B cell (primary cell): Measurements from ENCODE around the gene MRPL19. TPM values are rescaled to one million over a fixed set of nuclear protein-coding genes. Genes with fewer than 3 reads are reported as not detected.

Experiments used
- ATAC-seq: fragments of 200-7000 bp; cut with Tn5 transposase; one replicate; pipeline ENCODE4 v1.10.0; 2021; ENCODE audit warnings: low read depth, mild to moderate bottlenecking, moderate number of reproducible peaks, moderate library complexity
- CTCF ChIA-PET: fragments of 350-600 bp; sonication (Branson Sonifier 250); formaldehyde crosslinking; loops from one replicate; lab custom pipeline; 2021; ENCODE audit warnings: antibody characterized with exemption, inconsistent platforms; lab: Charles Lee
- POLR2A ChIA-PET: fragments of 350-600 bp; sonication (Branson Sonifier 250); formaldehyde crosslinking; loops from one replicate; lab custom pipeline; 2021; ENCODE audit warnings: antibody characterized with exemption; lab: Charles Lee
- DNase-seq: peaks from one replicate; pipeline ENCODE4 v3.0.0; 2013
- H2AFZ ChIP-seq: 2 replicates; pipeline ENCODE4 v1.6.1; 2012; ENCODE audit warnings: mild to moderate bottlenecking, low read depth, low read length; ENCODE audit not compliant: insufficient read depth, poor library complexity, severe bottlenecking
- H3K27ac ChIP-seq, 2 donors: 1 replicate in 1 of 2; 2 replicates in 1 of 2; pipeline ENCODE4 v1.5.1; 2012 to 2013; ENCODE audit warnings: low read length in 2 of 2, mild to moderate bottlenecking in 2 of 2, moderate library complexity in 1 of 2
- H3K27me3 ChIP-seq, 4 experiments: fragments of 200-600 bp in 1 of 4; sonication (generic) in 1 of 4; replicated peaks in 1 of 4; 1 replicate in 2 of 4; 2 replicates in 2 of 4; pipeline versions ENCODE4 v1.6.1 to v1.7.0; 2013 to 2016; ENCODE audit warnings: low read length in 3 of 4, mild to moderate bottlenecking in 2 of 4, mixed read lengths in 1 of 4, moderate library complexity in 1 of 4; ENCODE audit not compliant: insufficient read depth in 4 of 4, control insufficient read depth in 3 of 4; ENCODE audit errors: control extremely low read depth in 1 of 4
- H3K36me3 ChIP-seq, 2 experiments: replicated peaks in 1 of 2; 1 replicate in 1 of 2; 2 replicates in 1 of 2; pipeline versions ENCODE4 v1.6.1 to v1.7.1; 2013; ENCODE audit warnings: low read length in 1 of 2; ENCODE audit not compliant: insufficient read depth in 2 of 2, control insufficient read depth in 1 of 2; ENCODE audit errors: control extremely low read depth in 1 of 2, extremely low read depth in 1 of 2
- H3K4me1 ChIP-seq, 2 donors: fragments of 200-600 bp in 1 of 2; sonication (generic) in 1 of 2; 1 replicate in 1 of 2; 2 replicates in 1 of 2; pipeline versions ENCODE4 v1.5.1 to v1.6.1; 2013 to 2017; ENCODE audit warnings: low read length in 2 of 2; ENCODE audit not compliant: control insufficient read depth in 2 of 2, insufficient read depth in 2 of 2
- H3K4me2 ChIP-seq: replicated peaks from 2 replicates; pipeline ENCODE3; 2012; ENCODE audit warnings: mild to moderate bottlenecking, low read depth, low read length; ENCODE audit not compliant: poor library complexity, severe bottlenecking
- H3K4me3 ChIP-seq, 5 experiments: fragments of 200-600 bp in 1 of 5; sonication (generic) in 1 of 5; 1 replicate in 3 of 5; 2 replicates in 2 of 5; pipeline versions ENCODE4 v1.5.1 to v1.7.0; 2011 to 2016; ENCODE audit warnings: low read length in 4 of 5, mild to moderate bottlenecking in 4 of 5, low read depth in 2 of 5, control low read depth in 1 of 5, moderate library complexity in 1 of 5; ENCODE audit not compliant: insufficient read depth in 1 of 5; ENCODE audit errors: control extremely low read depth in 1 of 5, extremely low read depth in 1 of 5
- H3K79me2 ChIP-seq: fragments of 200-600 bp; sonication (generic); one replicate; pipeline ENCODE4 v1.6.0; 2016; ENCODE audit warnings: low read length; ENCODE audit not compliant: control insufficient read depth, insufficient read depth
- H3K9ac ChIP-seq: fragments of 200-600 bp; sonication (generic); 2 replicates; pipeline ENCODE4 v1.6.1; 2017; ENCODE audit warnings: mild to moderate bottlenecking, low read length, moderate library complexity
- H3K9me3 ChIP-seq, 3 donors: one replicate each; pipeline versions ENCODE4 v1.6.1 to v1.7.1; 2013; ENCODE audit warnings: low read length in 2 of 3; ENCODE audit not compliant: control insufficient read depth in 2 of 3, insufficient read depth in 1 of 3; ENCODE audit errors: control extremely low read depth in 1 of 3
- H4K20me1 ChIP-seq: 2 replicates; pipeline ENCODE4 v1.6.0; 2012; ENCODE audit warnings: mild to moderate bottlenecking, low read length; ENCODE audit not compliant: insufficient read depth, control insufficient read depth, poor library complexity, severe bottlenecking
- H3K27ac Mint-ChIP-seq: one replicate; pipeline ENCODE4 v1.8.0; 2021; ENCODE audit warnings: mixed read lengths
- H3K27me3 Mint-ChIP-seq: one replicate; pipeline ENCODE4 v1.8.0; 2021; ENCODE audit warnings: mixed read lengths
- H3K4me1 Mint-ChIP-seq: one replicate; pipeline ENCODE4 v1.8.0; 2021; ENCODE audit warnings: mixed read lengths
- H3K4me3 Mint-ChIP-seq: one replicate; pipeline ENCODE4 v1.8.0; 2021; ENCODE audit warnings: mixed read lengths
- H3K9me3 Mint-ChIP-seq: one replicate; pipeline ENCODE4 v1.8.0; 2022; ENCODE audit warnings: mixed read lengths; ENCODE audit not compliant: insufficient read depth
- CTCF ChIP-seq: fragments of 200-600 bp; IDR thresholded peaks from one replicate; pipeline ENCODE4 v1.8.0; 2022; ENCODE audit warnings: antibody characterized with exemption, mild to moderate bottlenecking
- EZH2 ChIP-seq: IDR thresholded peaks from 2 replicates; pipeline ENCODE4 v1.6.1; 2012; ENCODE audit warnings: borderline replicate concordance, low read depth, mild to moderate bottlenecking, moderate library complexity, low read length; ENCODE audit not compliant: insufficient read depth, poor library complexity, severe bottlenecking
- WGBS: methylation state at CpG from one replicate; pipeline ENCODE4 v1.1.5; 2013; ENCODE audit warnings: missing lambda C conversion rate; ENCODE audit not compliant: insufficient coverage; 5-methylcytosine and 5-hydroxymethylcytosine counted together
- intact Hi-C: fragments of 100-400 bp; cut with micrococcal nuclease; formaldehyde crosslinking; loops from one replicate; pipeline ENCODE4 v1.10.0; 2022
- polyA plus RNA-seq: library from polyadenylated mRNA; depleted of rRNA; stranded (reverse); fragments of >200 nt; gene quantifications from 2 replicates; pipeline ENCODE4 v1.2.3, GENCODE V29; 2012
- total RNA-seq, 2 donors: library from RNA; stranded (reverse); fragments of 120-200 nt in 1 of 2; gene quantifications; 1 replicate in 1 of 2; 2 replicates in 1 of 2; pipeline versions ENCODE4 v1.2.3 to v1.2.4, GENCODE V29; 2013 to 2022

MRPL19 gene
- total and polyA plus RNA-seq, 2 donors (not counting 1 experiment from before 2014, with no cell fraction given), result 3.4 to 28.4 TPM

- ChIA-PET POLR2A (no interaction called here), CTCF (no interaction called here)
- Histone ChIP-seq H3K9ac (no peak overlapping the region), H3K36me3 (no peaks in the 10 kb centered on the region), H3K79me2 (no peaks in the 10 kb centered on the region), H3K4me3 (no peak overlapping the region), H3K4me1 (no peaks in the 10 kb centered on the region), H3K27me3 (peaks cover 0 to 3% (median 2%) of the 10 kb centered on the region in 4 experiments), H3K27ac (no peak overlapping the region), H3K9me3 (peaks cover 0 to 3% (median 0%) of the 10 kb centered on the region in 3 donors), H3K4me2 (no peak overlapping the region), H2AFZ (no peak overlapping the region), H4K20me1 (no peaks in the 10 kb centered on the region)
- TF ChIP-seq EZH2 (no peak), CTCF (no peak)
- no CpG with 5 or more reads among the region's 1 CpG for WGBS
- no peak for DNase-seq
- intact Hi-C loops, result no loop called here
- no peak overlapping the region for H3K4me3 Mint-ChIP-seq
- H3K27me3 Mint-ChIP-seq, result peaks cover 29% of the 10 kb centered on the region
- no peaks in the 10 kb centered on the region for H3K9me3 Mint-ChIP-seq
- no peak overlapping the region for H3K27ac Mint-ChIP-seq
- ATAC-seq, result no peak
- H3K4me1 Mint-ChIP-seq, result no peaks in the 10 kb centered on the region
Observed at GRCh38 chr2:75720525-75720924, 73.9 kb downstream of the MRPL19 start.

- no peak overlapping the region for H2AFZ ChIP-seq
- H3K4me3 Mint-ChIP-seq, result no peak overlapping the region
- no peaks in the 10 kb centered on the region for H4K20me1 ChIP-seq
- H3K4me1 ChIP-seq, result no peaks in the 10 kb centered on the region
- ChIA-PET CTCF (interaction anchor here (0.9 kb wide), 1 partner anchor 82 kb away, joined by 3 read pairs; no protein-coding TSS in a partner anchor), POLR2A (no interaction called here)
- DNase-seq (no peak), ATAC-seq (no peak)
- no peaks in the 10 kb centered on the region for H3K4me1 Mint-ChIP-seq
- H3K9me3 ChIP-seq, result peaks cover 0 to 3% (median 0%) of the 10 kb centered on the region in 3 donors
- H3K79me2 ChIP-seq, result no peaks in the 10 kb centered on the region
- peaks cover 31% of the 10 kb centered on the region for H3K27me3 Mint-ChIP-seq
- no peaks in the 10 kb centered on the region for H3K36me3 ChIP-seq
- no peak overlapping the region for H3K27ac Mint-ChIP-seq
- no peak overlapping the region for H3K27ac ChIP-seq
- no peak overlapping the region for H3K9ac ChIP-seq
- H3K27me3 ChIP-seq, result peaks cover 0 to 3% (median 2%) of the 10 kb centered on the region in 4 experiments
- intact Hi-C loops, result no loop called here
- no peak overlapping the region for H3K4me3 ChIP-seq
- TF ChIP-seq CTCF, result no peak
- no peak for TF ChIP-seq EZH2
- no peak overlapping the region for H3K4me2 ChIP-seq
- H3K9me3 Mint-ChIP-seq, result no peaks in the 10 kb centered on the region
Observed at GRCh38 chr2:75722687-75723086, 76.1 kb downstream of the MRPL19 start.
